Gastrocnemius medialis (tissue), 4 donors: ENCODE measurements around the gene TMEM131L.

Experiments used
- CTCF ChIP-seq, 5 experiments: fragments of 450-650 bp in 3 of 5; fragments of 200-600 bp in 2 of 5; sonication (generic) in 2 of 5; IDR thresholded peaks in 4 of 5; conservative IDR thresholded peaks in 1 of 5; 1 replicate in 4 of 5; 2 replicates in 1 of 5; pipeline ENCODE4 v1.5.1; 2016 to 2019; ENCODE audit warnings: antibody characterized with exemption in 5 of 5, mild to moderate bottlenecking in 3 of 5, moderate library complexity in 3 of 5
- POLR2A ChIP-seq, 2 donors: fragments of 450-650 bp; IDR thresholded peaks; one replicate each; pipeline ENCODE4 v1.6.1; 2017; ENCODE audit warnings: antibody characterized with exemption in 2 of 2, mild to moderate bottlenecking in 2 of 2, moderate library complexity in 2 of 2

GRCh38 chr4:153434190-153434589, 32.0 kb upstream of the TMEM131L start:
- TF ChIP-seq CTCF (IDR thresholded peaks at IDR 0.05 in 4 of 5, conservative IDR thresholded peaks at IDR 0.05 in 1 of 5) (no peak), POLR2A (IDR thresholded peaks at IDR 0.05) (no peak)
